Neuronal stem cell (in vitro differentiated cells): ENCODE results near the gene ATG101.

ENCODE experiments used
- DNase-seq: peaks from one replicate; pipeline ENCODE4 v3.0.0-alpha.2; 2013; ENCODE audit warnings: low spot score
- H2AFZ ChIP-seq: one replicate; pipeline ENCODE4 v1.6.1; 2013; ENCODE audit warnings: mild to moderate bottlenecking, low read length, inconsistent platforms
- H2AK5ac ChIP-seq: 2 replicates; pipeline ENCODE4 v1.6.1; 2013; ENCODE audit warnings: low read depth, mild to moderate bottlenecking, inconsistent platforms, low read length, moderate library complexity, mixed read lengths
- H2BK120ac ChIP-seq: 2 replicates; pipeline ENCODE4 v1.6.1; 2013; ENCODE audit warnings: low read depth, mild to moderate bottlenecking, inconsistent platforms, low read length, moderate library complexity, mixed read lengths
- H2BK12ac ChIP-seq: one replicate; pipeline ENCODE4 v1.6.1; 2013; ENCODE audit warnings: low read length, inconsistent platforms
- H2BK15ac ChIP-seq: 2 replicates; pipeline ENCODE4 v1.6.1; 2013; ENCODE audit warnings: mild to moderate bottlenecking, low read length, inconsistent platforms, mixed read lengths
- H2BK5ac ChIP-seq: one replicate; pipeline ENCODE4 v1.6.1; 2013; ENCODE audit warnings: inconsistent platforms, mild to moderate bottlenecking, low read length, moderate library complexity
- H3K14ac ChIP-seq: one replicate; pipeline ENCODE4 v1.6.1; 2013; ENCODE audit warnings: low read length, inconsistent platforms
- H3K18ac ChIP-seq: 2 replicates; pipeline ENCODE4 v1.6.1; 2013; ENCODE audit warnings: low read length, inconsistent platforms
- H3K23ac ChIP-seq: 2 replicates; pipeline ENCODE4 v1.6.1; 2013; ENCODE audit warnings: low read depth, mild to moderate bottlenecking, mixed read lengths, low read length, inconsistent platforms; ENCODE audit not compliant: poor library complexity
- H3K27ac ChIP-seq: replicated peaks from 3 replicates; pipeline ENCODE4 v1.5.1; 2013; ENCODE audit warnings: low read length, inconsistent platforms
- H3K27me3 ChIP-seq, 3 experiments: 2 replicates each; pipeline ENCODE4 v1.6.1; 2013; ENCODE audit warnings: low read length in 3 of 3, mild to moderate bottlenecking in 2 of 3, inconsistent platforms in 1 of 3, low read depth in 1 of 3, mixed read lengths in 1 of 3, moderate library complexity in 1 of 3; ENCODE audit not compliant: control insufficient read depth in 3 of 3, insufficient read depth in 3 of 3
- H3K36me3 ChIP-seq, 2 donors: replicated peaks in 1 of 2; 2 replicates each; pipeline ENCODE4 v1.6.1; 2013; ENCODE audit warnings: low read length in 2 of 2; ENCODE audit not compliant: control insufficient read depth in 2 of 2, insufficient read depth in 2 of 2
- H3K4ac ChIP-seq: 2 replicates; pipeline ENCODE4 v1.6.1; 2013; ENCODE audit warnings: inconsistent platforms, mild to moderate bottlenecking, low read length, moderate library complexity
- H3K4me1 ChIP-seq, 2 donors: 1 replicate in 1 of 2; 2 replicates in 1 of 2; pipeline ENCODE4 v1.6.1; 2013; ENCODE audit warnings: low read length in 2 of 2, low read depth in 1 of 2; ENCODE audit not compliant: control insufficient read depth in 2 of 2, insufficient read depth in 1 of 2
- H3K4me2 ChIP-seq: one replicate; pipeline ENCODE4 v1.6.1; 2013; ENCODE audit warnings: mild to moderate bottlenecking, low read length, inconsistent platforms; ENCODE audit not compliant: insufficient read depth, poor library complexity, severe bottlenecking
- H3K4me3 ChIP-seq, 2 donors: 2 replicates each; pipeline ENCODE4 v1.5.1; 2013; ENCODE audit warnings: low read length in 2 of 2, mild to moderate bottlenecking in 2 of 2, inconsistent platforms in 1 of 2, moderate library complexity in 1 of 2
- H3K79me1 ChIP-seq: one replicate; pipeline ENCODE4 v1.6.1; 2013; ENCODE audit warnings: low read depth, mild to moderate bottlenecking, inconsistent platforms, low read length, moderate library complexity
- H3K9ac ChIP-seq: one replicate; pipeline ENCODE4 v1.6.1; 2013; ENCODE audit warnings: mild to moderate bottlenecking, low read depth, low read length, inconsistent platforms; ENCODE audit not compliant: poor library complexity
- H3K9me3 ChIP-seq, 2 donors: replicated peaks in 1 of 2; 2 replicates each; pipeline versions ENCODE3 to v1.6.1; 2013; ENCODE audit warnings: low read length in 2 of 2, mild to moderate bottlenecking in 2 of 2, inconsistent platforms in 1 of 2, low read depth in 1 of 2, mixed read lengths in 1 of 2, moderate library complexity in 1 of 2; ENCODE audit not compliant: control insufficient read depth in 2 of 2, insufficient read depth in 1 of 2
- H4K8ac ChIP-seq: one replicate; pipeline ENCODE4 v1.6.1; 2013; ENCODE audit warnings: low read depth, mild to moderate bottlenecking, inconsistent platforms, low read length, moderate library complexity
- H4K91ac ChIP-seq: one replicate; pipeline ENCODE4 v1.6.1; 2013; ENCODE audit warnings: low read length, low read depth, mild to moderate bottlenecking, inconsistent platforms; ENCODE audit not compliant: poor library complexity
- WGBS, 2 donors: extraction: QIAGEN DNeasy Blood & Tissue Kit; methylation state at CpG; one replicate each; pipeline ENCODE4 v1.1.7; 2013; ENCODE audit warnings: missing lambda C conversion rate in 2 of 2, mixed read lengths in 1 of 2; ENCODE audit not compliant: insufficient read length in 2 of 2, insufficient replicate concordance in 1 of 2; ENCODE audit errors: extremely low coverage in 2 of 2; 5-methylcytosine and 5-hydroxymethylcytosine counted together

The ATG101 gene

GRCh38 chr12:52037248-52037861 is 32.4 kb upstream of the ATG101 start:
- Histone ChIP-seq H2BK15ac (peak overlapping the region; percentile 50), H3K23ac (peak overlapping the region; percentile 82), H3K14ac (no peak overlapping the region), H3K4me3 (peak overlapping the region; percentile 72 to 94), H3K4me2 (peak overlapping the region; percentile 80), H2BK12ac (no peak overlapping the region), H3K27me3 (peaks cover 0 to 26% (median 8%) of the 10 kb centered on the region in 3 experiments), H2AK5ac (peak overlapping the region; percentile 57), H4K91ac (no peak overlapping the region), H3K4ac (no peak overlapping the region), H3K4me1 (peaks cover 10 to 17% of the 10 kb centered on the region in 2 donors), H3K18ac (peak overlapping the region; percentile 94), H3K27ac (no peak overlapping the region), H3K9ac (peak overlapping the region; percentile 84), H3K79me1 (peaks cover 8% of the 10 kb centered on the region), H2BK120ac (peak overlapping the region; percentile 5), H3K9me3 (no peaks in the 10 kb centered on the region), H3K36me3 (peaks cover 0 to 3% of the 10 kb centered on the region in 2 donors), H2BK5ac (peak overlapping the region; percentile 84), H4K8ac (no peak overlapping the region), H2AFZ (peak overlapping the region; percentile 95)
- DNase-seq, result no peak
- no CpG with 5 or more reads among the region's 59 CpGs for WGBS, 2 donors

GRCh38 chr12:52038447-52038846 is 31.3 kb upstream of the ATG101 start:
- Histone ChIP-seq H3K36me3 (peaks cover 0 to 14% of the 10 kb centered on the region in 2 donors), H3K23ac (no peak overlapping the region), H3K27ac (no peak overlapping the region), H2AFZ (no peak overlapping the region), H3K27me3 (peaks cover 0 to 26% (median 8%) of the 10 kb centered on the region in 3 experiments), H3K4me3 (peak overlapping the region; percentile 39 to 72), H2AK5ac (no peak overlapping the region), H3K9me3 (no peaks in the 10 kb centered on the region), H2BK12ac (no peak overlapping the region), H3K14ac (no peak overlapping the region), H3K4me1 (peaks cover 9 to 13% of the 10 kb centered on the region in 2 donors), H3K9ac (peak overlapping the region; percentile 26), H2BK120ac (no peak overlapping the region), H3K79me1 (peaks cover 8% of the 10 kb centered on the region), H3K18ac (no peak overlapping the region), H3K4me2 (peak overlapping the region; percentile 36), H3K4ac (no peak overlapping the region), H4K8ac (no peak overlapping the region), H2BK5ac (no peak overlapping the region), H2BK15ac (no peak overlapping the region), H4K91ac (no peak overlapping the region)
- no CpG with 5 or more reads among the region's 6 CpGs for WGBS, 2 donors
- no peak for DNase-seq

- H3K4me1 ChIP-seq, result peaks cover 9 to 13% of the 10 kb centered on the region in 2 donors
- H3K36me3 ChIP-seq, result peaks cover 4 to 27% of the 10 kb centered on the region in 2 donors
- no peak overlapping the region for H2BK5ac ChIP-seq
- H3K9me3 ChIP-seq, result no peaks in the 10 kb centered on the region
- no peak overlapping the region for H2AFZ ChIP-seq
- no CpG with 5 or more reads among the region's 3 CpGs for WGBS, 2 donors
- H3K9ac ChIP-seq, result no peak overlapping the region
- H2BK15ac ChIP-seq, result no peak overlapping the region
- no peak overlapping the region for H2AK5ac ChIP-seq
- H3K27me3 ChIP-seq, result peaks cover 0 to 7% (median 0%) of the 10 kb centered on the region in 3 experiments
- peaks cover 8% of the 10 kb centered on the region for H3K79me1 ChIP-seq
- no peak overlapping the region for H4K91ac ChIP-seq
- no peak overlapping the region for H3K23ac ChIP-seq
- no peak overlapping the region for H3K4ac ChIP-seq
- no peak overlapping the region for H3K4me3 ChIP-seq
- no peak for DNase-seq
- H2BK12ac ChIP-seq, result no peak overlapping the region
- H2BK120ac ChIP-seq, result no peak overlapping the region
- no peak overlapping the region for H3K14ac ChIP-seq
- no peak overlapping the region for H4K8ac ChIP-seq
- no peak overlapping the region for H3K18ac ChIP-seq
- H3K27ac ChIP-seq, result no peak overlapping the region
- no peak overlapping the region for H3K4me2 ChIP-seq
Measured at GRCh38 chr12:52041035-52041434, 28.7 kb upstream of the ATG101 start.

- no peak overlapping the region for H3K4ac ChIP-seq
- peaks cover 8% of the 10 kb centered on the region for H3K79me1 ChIP-seq
- no peak overlapping the region for H2BK5ac ChIP-seq
- H3K9me3 ChIP-seq, result no peaks in the 10 kb centered on the region
- no peak overlapping the region for H2AK5ac ChIP-seq
- H3K27ac ChIP-seq, result no peak overlapping the region
- DNase-seq, result no peak
- WGBS, 2 donors, result no CpG with 5 or more reads among the region's 6 CpGs
- no peak overlapping the region for H4K91ac ChIP-seq
- H3K36me3 ChIP-seq, result peaks cover 6 to 30% of the 10 kb centered on the region in 2 donors
- no peak overlapping the region for H3K18ac ChIP-seq
- no peak overlapping the region for H2BK120ac ChIP-seq
- no peak overlapping the region for H3K23ac ChIP-seq
- H2BK15ac ChIP-seq, result no peak overlapping the region
- no peak overlapping the region for H2AFZ ChIP-seq
- peaks cover 0 to under 1% (median 0%) of the 10 kb centered on the region in 3 experiments for H3K27me3 ChIP-seq
- no peak overlapping the region for H3K9ac ChIP-seq
- peak overlapping the region; percentile 83 for H3K14ac ChIP-seq
- no peak overlapping the region for H2BK12ac ChIP-seq
- H3K4me3 ChIP-seq, result no peak overlapping the region
- no peak overlapping the region for H4K8ac ChIP-seq
- H3K4me2 ChIP-seq, result no peak overlapping the region
- peaks cover 6 to 8% of the 10 kb centered on the region in 2 donors for H3K4me1 ChIP-seq
Measured at GRCh38 chr12:52041695-52042123, 28.1 kb upstream of the ATG101 start.
